ENCODE measurements around the gene MMP25.

DNA sequence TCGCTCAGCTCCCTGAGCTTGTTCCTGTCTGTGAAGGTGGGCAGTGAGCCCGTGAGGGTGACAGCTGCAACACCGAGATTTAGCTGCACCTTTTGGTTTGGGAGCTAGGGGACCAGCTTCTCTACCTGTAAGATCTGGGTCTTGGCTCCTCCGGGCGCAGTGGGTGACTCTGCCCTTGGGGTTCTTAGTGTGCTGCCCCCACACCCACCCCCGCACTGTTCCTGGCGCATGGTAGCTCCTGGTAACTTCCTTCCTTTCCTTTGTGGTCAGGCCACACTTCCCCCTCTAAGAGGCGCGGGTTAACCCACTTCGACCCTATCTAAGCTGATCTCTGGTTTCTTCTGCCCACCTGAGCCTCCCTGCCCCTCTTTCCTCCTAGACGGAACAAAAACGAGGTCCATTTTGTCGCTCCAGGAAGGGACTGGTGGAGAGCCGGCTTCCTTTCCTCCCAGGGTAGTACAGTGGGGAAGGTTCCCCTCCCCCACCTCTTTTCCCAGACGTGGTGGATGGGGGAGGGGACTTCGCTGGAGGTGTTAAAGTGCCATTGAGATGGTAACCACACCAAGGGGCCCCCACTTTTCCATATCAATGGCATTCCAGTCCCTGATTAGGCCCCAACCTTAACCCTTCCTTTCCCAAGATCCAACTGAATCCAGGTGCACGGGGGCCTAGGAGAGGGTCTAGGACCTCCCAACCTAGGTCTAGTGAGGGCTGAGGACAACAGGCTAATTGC, 38.2 kb upstream of the MMP25 start:
- TF ChIP-seq POLR2A (IDR thresholded peaks at IDR 0.05; ENCODE audit: low read depth, low read length) (no peak), POLR2AphosphoS5 (IDR thresholded peaks at IDR 0.05; ENCODE audit: low read depth, low read length) (no peak), TAF1 (IDR thresholded peaks at IDR 0.05; ENCODE audit: low read depth, low read length) (no peak), PAX5 (IDR thresholded peaks at IDR 0.05; ENCODE audit: insufficient read depth, low read length, severe bottlenecking) (no peak), SPI1 (IDR thresholded peaks at IDR 0.05; ENCODE audit: low read depth, low read length) (no peak), POU2F2 (IDR thresholded peaks at IDR 0.05; ENCODE audit: low read depth, low read length) (no peak)

Data from GM12891 (cell line).